Breast epithelium (tissue), 3 donors: ENCODE results near the gene CDK16.

Experiments
- POLR2A ChIP-seq: fragments of 450-650 bp; IDR thresholded peaks from one replicate; pipeline ENCODE4 v1.6.1; 2016; ENCODE audit warnings: antibody characterized with exemption, mild to moderate bottlenecking, moderate library complexity
- TF ChIP-seq, protein P1 (sequence below), 3 donors: fragments of 450-650 bp; IDR thresholded peaks; one replicate each; pipeline ENCODE4 v1.5.1; 2016 to 2017; ENCODE audit warnings: antibody characterized with exemption in 3 of 3, mild to moderate bottlenecking in 3 of 3, moderate library complexity in 3 of 3

DNA sequence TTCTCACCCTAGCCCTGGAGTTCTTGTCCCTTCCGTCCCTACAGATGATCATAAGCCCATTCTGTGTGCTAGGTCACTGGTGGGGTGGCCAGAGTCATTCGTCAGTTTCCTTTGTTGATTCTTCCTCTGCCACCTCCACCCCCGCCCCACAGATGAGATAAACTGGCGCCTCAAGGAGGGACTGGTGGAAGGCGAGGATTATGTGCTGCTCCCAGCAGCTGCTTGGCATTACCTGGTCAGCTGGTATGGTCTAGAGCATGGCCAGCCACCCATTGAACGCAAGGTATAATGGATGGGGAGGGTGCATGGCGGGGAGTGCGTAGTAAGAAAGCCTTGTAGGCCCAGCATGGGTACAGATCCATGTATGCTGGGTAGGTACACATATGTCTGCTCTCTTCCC is 20.7 kb downstream of the CDK16 start:
- TF ChIP-seq, protein P1, sequence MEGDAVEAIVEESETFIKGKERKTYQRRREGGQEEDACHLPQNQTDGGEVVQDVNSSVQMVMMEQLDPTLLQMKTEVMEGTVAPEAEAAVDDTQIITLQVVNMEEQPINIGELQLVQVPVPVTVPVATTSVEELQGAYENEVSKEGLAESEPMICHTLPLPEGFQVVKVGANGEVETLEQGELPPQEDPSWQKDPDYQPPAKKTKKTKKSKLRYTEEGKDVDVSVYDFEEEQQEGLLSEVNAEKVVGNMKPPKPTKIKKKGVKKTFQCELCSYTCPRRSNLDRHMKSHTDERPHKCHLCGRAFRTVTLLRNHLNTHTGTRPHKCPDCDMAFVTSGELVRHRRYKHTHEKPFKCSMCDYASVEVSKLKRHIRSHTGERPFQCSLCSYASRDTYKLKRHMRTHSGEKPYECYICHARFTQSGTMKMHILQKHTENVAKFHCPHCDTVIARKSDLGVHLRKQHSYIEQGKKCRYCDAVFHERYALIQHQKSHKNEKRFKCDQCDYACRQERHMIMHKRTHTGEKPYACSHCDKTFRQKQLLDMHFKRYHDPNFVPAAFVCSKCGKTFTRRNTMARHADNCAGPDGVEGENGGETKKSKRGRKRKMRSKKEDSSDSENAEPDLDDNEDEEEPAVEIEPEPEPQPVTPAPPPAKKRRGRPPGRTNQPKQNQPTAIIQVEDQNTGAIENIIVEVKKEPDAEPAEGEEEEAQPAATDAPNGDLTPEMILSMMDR (IDR thresholded peaks at IDR 0.05), result no peak
- TF ChIP-seq POLR2A, result no peak
